ENCODE data around the gene LSAMP. TPM values are rescaled to one million over a fixed set of nuclear protein-coding genes. Genes with fewer than 3 reads are reported as not detected.

LSAMP gene
- total RNA-seq, 2 donors from 2014 or later: 1.7 to 2.1 TPM

DNA sequence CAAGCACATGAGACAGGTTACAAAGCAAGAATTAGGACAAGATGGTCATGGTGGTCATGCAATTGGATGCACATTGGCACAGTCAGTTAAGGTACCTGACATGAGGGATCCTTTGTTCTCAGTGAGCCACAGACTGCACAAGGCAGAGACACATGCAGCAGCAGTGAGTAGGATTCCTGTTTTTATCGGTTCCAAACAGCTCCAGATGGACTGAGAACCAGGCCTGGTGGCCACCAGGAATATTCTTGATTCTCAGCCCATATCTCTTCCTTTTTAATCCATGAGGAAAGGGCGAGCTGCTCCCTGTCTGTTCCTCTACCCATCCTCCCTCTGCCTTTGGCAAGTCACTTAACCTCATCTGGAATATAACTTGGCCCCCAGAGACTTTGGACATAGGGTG lies 411.2 kb downstream of the LSAMP start:
- no peak for DNase-seq (ENCODE audit: low spot score)
- H3K36me3 ChIP-seq: no peaks in the 10 kb centered on the region
- no peaks in the 10 kb centered on the region for H3K27me3 ChIP-seq
- H3K4me1 ChIP-seq: no peaks in the 10 kb centered on the region
- TF ChIP-seq, protein P1, sequence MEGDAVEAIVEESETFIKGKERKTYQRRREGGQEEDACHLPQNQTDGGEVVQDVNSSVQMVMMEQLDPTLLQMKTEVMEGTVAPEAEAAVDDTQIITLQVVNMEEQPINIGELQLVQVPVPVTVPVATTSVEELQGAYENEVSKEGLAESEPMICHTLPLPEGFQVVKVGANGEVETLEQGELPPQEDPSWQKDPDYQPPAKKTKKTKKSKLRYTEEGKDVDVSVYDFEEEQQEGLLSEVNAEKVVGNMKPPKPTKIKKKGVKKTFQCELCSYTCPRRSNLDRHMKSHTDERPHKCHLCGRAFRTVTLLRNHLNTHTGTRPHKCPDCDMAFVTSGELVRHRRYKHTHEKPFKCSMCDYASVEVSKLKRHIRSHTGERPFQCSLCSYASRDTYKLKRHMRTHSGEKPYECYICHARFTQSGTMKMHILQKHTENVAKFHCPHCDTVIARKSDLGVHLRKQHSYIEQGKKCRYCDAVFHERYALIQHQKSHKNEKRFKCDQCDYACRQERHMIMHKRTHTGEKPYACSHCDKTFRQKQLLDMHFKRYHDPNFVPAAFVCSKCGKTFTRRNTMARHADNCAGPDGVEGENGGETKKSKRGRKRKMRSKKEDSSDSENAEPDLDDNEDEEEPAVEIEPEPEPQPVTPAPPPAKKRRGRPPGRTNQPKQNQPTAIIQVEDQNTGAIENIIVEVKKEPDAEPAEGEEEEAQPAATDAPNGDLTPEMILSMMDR (IDR thresholded peaks at IDR 0.05): no peak
- H3K4me3 ChIP-seq: no peak overlapping the region
- H3K27ac ChIP-seq: no peak overlapping the region
- H3K9me3 ChIP-seq: no peaks in the 10 kb centered on the region

DNA sequence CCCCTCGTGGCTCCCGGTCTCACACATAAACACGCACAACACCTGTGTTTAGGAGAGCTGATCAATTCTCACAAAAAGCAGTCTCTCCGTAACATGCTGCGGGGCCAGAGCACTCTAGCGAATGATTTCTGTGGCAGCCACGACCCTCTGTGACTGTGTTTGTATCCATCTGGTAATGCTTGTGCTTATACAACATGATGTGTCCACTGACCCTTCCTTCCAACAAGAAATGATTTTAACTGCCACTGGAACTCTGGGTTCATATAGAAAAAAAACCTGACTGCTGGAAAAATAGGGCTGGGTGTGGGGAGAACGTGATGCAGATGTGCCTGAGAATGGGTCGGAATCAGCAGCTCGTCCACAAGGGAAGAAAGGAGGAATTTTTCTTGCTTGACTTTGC lies 411.8 kb downstream of the LSAMP start:
- no peaks in the 10 kb centered on the region for H3K9me3 ChIP-seq
- no peak overlapping the region for H3K27ac ChIP-seq
- H3K4me3 ChIP-seq: no peak overlapping the region
- TF ChIP-seq, protein P1 (IDR thresholded peaks at IDR 0.05): no peak
- no peaks in the 10 kb centered on the region for H3K36me3 ChIP-seq
- no peak for DNase-seq (ENCODE audit: low spot score)
- no peaks in the 10 kb centered on the region for H3K4me1 ChIP-seq
- H3K27me3 ChIP-seq: no peaks in the 10 kb centered on the region

DNA sequence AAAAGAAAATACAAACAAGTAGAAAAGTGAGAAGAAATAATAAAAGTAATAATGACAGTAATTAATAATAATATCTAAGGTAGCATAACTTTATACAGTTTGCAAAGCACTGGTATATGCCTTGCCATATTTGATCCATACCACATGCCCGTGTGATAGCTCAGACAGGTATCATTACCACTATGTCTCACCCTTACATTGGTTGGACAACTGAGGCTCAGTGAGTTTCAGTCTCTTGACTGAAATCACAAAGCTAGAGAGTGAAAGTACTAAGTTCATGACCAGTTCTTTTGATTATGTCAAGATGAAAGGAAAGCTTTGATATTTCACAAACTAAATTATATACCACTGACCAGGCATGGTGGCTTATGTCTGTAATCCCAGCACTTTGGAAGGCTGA lies 413.1 kb downstream of the LSAMP start:
- Histone ChIP-seq H3K36me3 (no peaks in the 10 kb centered on the region), H3K27me3 (no peaks in the 10 kb centered on the region), H3K4me3 (no peak overlapping the region), H3K4me1 (no peaks in the 10 kb centered on the region), H3K9me3 (no peaks in the 10 kb centered on the region), H3K27ac (no peak overlapping the region)
- TF ChIP-seq, protein P1 (IDR thresholded peaks at IDR 0.05): no peak
- no peak for DNase-seq (ENCODE audit: low spot score)

DNA sequence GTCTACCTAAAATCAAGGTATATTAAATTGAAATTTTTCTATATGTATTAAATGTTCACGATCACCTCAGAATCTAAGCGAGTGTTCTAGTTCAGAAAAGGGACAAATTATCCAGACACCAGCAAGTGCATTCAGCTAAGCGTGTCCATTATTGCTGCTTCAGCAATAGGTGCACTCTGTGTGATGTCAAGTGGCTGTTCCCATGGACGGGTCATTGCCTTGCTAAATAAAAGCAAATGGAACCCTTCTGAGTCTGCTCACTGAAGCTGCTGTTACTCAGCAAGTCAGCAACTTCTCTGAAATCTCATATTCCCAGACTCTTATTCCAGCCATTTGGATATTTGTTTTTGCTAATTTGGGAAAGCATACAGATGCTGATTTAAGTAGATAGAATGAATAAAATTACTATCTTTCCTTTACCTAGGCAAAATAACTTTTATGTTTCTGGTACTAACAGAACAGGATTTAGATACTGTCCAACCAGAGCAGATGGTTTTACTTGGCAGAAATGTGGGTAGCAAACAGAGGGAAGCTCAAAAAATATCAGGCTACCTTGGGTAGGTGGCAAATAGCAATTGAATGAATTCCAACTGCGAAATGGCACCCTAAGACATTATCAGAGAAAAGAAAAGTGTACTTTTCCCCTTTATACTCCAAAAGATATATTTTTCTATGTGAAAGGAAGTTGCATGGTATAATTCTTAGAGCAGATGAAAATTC lies 415.0 kb downstream of the LSAMP start:
- DNase-seq (ENCODE audit: low spot score): no peak
- TF ChIP-seq, protein P1 (IDR thresholded peaks at IDR 0.05): no peak
- no peaks in the 10 kb centered on the region for H3K9me3 ChIP-seq
- no peaks in the 10 kb centered on the region for H3K27me3 ChIP-seq
- H3K36me3 ChIP-seq: no peaks in the 10 kb centered on the region
- H3K4me1 ChIP-seq: no peaks in the 10 kb centered on the region
- no peak overlapping the region for H3K4me3 ChIP-seq
- H3K27ac ChIP-seq: no peak overlapping the region

DNA sequence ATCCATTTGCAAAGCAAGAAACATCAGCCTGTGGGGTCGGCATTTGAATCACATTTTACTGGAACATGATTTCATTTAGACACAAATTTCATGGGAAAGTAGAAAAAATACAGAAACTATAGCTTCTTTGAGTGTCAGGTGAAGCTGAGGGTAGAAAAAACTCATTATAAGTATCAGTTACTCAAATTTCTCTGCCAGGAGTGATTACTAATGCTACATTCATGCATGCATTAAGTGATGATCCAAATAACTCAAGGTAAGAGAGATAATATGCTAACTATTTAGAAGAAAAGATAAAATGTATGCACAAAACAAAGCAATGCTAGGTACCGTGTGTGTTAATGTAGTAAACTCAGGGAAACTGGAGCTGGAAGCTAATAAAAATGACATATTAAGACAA lies 416.0 kb downstream of the LSAMP start:
- TF ChIP-seq, protein P1 (IDR thresholded peaks at IDR 0.05): no peak
- Histone ChIP-seq H3K27ac (no peak overlapping the region), H3K9me3 (no peaks in the 10 kb centered on the region), H3K27me3 (no peaks in the 10 kb centered on the region), H3K4me3 (no peak overlapping the region), H3K36me3 (no peaks in the 10 kb centered on the region), H3K4me1 (no peaks in the 10 kb centered on the region)
- DNase-seq (ENCODE audit: low spot score): no peak

DNA sequence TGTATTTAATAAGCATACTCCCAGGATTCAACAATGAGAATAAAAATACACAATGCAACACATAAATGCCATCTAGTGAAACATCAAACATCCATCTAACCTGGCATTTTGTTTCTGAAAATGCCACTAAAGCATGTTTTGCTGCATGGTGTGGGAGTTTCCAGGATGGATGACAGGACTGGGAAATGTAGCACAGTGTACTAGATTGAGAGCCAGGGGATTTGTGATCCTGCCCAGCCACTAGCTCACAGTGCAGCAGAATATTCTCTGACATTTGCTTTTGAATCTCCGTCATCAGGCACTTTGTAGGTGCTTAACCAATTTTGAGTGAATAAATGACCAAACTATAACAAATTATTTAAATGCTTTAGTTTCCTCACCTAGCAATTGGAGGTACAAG lies 417.1 kb downstream of the LSAMP start:
- Histone ChIP-seq H3K9me3 (no peaks in the 10 kb centered on the region), H3K4me1 (no peaks in the 10 kb centered on the region), H3K27ac (no peak overlapping the region), H3K36me3 (no peaks in the 10 kb centered on the region), H3K4me3 (no peak overlapping the region), H3K27me3 (no peaks in the 10 kb centered on the region)
- DNase-seq (ENCODE audit: low spot score): no peak
- TF ChIP-seq, protein P1 (IDR thresholded peaks at IDR 0.05): no peak

Data from right atrium auricular region (tissue), 2 donors.